Activated naive CD4-positive, alpha-beta T cell treated with Interleukin-2 at 50 U/mL for 16 hours (primary cell): ENCODE measurements around the gene COX5A.
"Not testable (repeated sequence)": the region's sequence is repeated elsewhere in the genome, so short reads cannot be mapped to it uniquely, and the experiment has no call there.

ENCODE experiments used
- DNase-seq: peaks from one replicate; pipeline ENCODE4 v3.0.0-alpha.2; 2020

Gene COX5A

DNA sequence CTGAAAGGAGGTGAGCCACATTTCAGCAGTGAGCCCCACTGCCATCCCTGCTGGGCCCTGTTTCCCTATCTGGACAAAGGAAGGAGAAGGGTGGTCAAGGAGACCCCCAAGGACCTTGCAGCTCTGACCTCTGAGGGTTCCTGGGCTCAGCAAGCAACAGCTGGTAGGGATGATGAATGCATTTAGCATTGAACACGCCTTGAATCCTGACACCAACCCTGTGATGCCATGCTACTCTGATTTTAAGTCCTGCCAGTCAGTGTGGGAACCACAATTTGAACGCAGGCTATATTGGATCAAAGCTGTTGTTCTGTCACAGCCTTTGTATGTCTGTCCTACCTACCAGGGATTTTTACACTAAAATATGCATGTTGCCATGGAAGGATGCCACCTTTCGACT, 41.6 kb downstream of the COX5A start:
- DNase-seq, result no peak

DNA sequence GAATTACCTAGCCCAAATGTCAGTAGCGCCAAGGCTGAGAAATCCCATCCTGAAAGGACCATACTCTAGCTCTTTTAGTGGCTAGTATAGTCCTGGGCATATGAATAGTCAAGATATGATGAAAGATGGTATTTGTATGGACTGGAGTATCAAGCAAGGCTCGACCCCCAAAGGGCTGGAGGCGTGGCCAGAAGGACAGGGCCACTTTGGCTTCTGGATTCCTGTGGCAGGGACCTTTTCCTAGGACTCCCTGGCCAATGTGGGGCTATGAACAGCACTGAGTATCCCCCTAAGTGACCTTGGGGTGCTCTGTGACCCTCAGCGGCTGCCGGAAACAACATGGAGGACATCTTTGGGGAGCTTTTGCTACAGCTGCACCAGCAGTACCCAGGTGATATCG, 42.0 kb downstream of the COX5A start:
- DNase-seq, result no peak

- DNase-seq, result not testable (repeated sequence)
Measured at GRCh38 chr15:74894383-74894782, 43.5 kb downstream of the COX5A start.

- peak; percentile 9 for DNase-seq
Measured at GRCh38 chr15:74893627-74894026, 44.2 kb downstream of the COX5A start.

- DNase-seq, result no peak
Measured at GRCh38 chr15:74892931-74893330, 44.9 kb downstream of the COX5A start.

GRCh38 chr15:74892313-74892712, 45.6 kb downstream of the COX5A start:
- no peak for DNase-seq

DNA sequence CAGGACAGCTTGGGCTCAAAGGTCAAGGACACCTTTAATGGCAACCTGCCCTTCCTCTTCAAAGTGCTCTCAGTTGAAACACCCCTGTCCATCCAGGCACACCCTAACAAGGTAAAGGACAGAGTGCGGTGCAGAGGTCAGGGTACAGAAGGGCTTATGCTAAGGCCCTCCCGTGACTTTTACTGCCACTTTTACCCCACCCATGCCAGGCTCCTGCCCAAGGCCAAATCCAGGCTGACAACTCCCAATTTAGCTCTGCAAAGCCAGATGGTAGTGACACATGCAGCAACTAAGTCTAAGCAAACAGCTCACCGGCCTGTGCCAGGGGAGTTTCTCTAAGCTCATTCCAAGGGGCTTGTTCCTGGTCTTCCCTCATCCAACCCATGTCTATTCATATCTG, 46.4 kb downstream of the COX5A start:
- no peak for DNase-seq

DNA sequence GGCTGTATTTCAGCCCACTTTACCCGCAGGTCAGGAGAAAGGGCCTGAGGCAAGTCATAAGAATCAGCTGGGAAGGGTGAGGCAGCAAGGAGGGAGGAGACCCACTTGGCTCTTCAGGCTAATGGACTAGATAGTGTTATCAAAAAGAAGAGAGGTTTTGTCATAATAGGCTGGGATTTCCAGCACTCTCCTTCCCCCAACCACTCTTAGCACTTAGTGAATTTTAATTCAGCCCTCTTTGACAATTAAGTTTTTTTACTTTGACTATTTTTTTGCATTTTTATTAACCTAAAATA, 47.3 kb downstream of the COX5A start:
- DNase-seq, result no peak

DNA sequence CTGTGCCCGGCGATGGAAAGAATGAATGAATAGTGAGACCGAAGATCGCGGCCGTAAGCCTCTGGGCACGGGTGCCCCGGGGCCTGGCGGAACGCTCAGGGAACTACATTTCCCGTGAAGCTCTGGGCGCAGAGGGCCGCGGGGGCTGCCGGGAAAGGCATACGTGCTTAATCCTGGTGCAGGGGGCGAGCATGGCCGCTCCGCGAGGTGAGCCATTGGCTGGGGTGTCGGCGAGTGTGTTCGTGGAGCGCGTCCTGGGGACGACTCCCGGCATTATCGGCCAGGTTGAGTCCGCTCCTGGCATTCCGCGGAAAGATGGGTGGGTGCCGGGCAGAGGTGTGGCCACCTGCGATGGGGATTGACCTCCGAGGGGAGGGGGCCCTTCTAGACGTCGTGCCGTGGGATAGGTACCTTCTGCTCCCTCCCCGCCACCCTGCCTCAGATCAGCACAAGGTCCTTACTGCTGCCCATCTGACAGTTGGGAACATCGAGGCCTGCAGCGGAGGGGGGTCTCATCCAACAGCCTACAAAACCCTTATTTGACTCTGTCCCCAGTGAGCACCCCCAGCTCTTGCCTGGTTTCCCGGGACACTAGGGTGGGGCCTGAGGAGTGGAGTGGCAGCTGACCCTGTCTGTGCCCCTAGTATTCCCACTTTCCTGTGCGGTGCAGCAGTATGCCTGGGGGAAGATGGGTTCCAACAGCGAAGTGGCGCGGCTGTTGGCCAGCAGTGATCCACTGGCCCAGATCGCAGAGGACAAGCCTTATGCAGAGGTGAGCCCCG, 47.8 kb downstream of the COX5A start, which contains the start of gene MPI:
TSS of gene MPI (plus strand) at position 160 of the 782 bp plus-strand sequence. CDS start at position 192, 32 bp downstream.
- peak; percentile 89 for DNase-seq

DNA sequence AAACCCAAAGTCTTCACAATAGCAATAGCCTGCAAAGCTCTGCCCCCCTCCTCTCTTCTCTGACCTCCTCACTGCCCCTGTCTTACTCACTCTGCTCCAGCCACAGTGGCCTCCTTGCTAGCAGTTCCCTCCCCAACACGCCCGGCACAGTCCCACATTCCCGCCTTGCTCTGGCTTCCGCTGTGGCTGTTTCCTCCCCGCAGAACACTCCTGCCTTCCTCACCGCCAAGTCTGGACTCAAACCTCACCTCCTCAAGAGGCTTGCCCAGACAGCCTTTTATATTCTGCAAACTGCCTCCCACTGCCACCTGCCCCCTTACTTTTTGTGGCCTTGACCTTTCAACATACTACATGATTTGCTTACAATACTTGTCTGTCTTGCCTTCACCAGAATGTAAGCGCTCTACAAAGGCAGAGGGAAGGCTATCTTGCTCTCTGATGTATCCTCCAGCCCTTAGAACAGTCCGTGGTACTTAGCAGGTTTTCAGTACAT, 48.4 kb downstream of the COX5A start:
- peak; percentile 18 for DNase-seq

- DNase-seq, result no peak
Measured at GRCh38 chr15:74888716-74889115, 49.2 kb downstream of the COX5A start.

GRCh38 chr15:74887537-74888193, 50.2 kb downstream of the COX5A start:
- not testable (repeated sequence) for DNase-seq

DNA sequence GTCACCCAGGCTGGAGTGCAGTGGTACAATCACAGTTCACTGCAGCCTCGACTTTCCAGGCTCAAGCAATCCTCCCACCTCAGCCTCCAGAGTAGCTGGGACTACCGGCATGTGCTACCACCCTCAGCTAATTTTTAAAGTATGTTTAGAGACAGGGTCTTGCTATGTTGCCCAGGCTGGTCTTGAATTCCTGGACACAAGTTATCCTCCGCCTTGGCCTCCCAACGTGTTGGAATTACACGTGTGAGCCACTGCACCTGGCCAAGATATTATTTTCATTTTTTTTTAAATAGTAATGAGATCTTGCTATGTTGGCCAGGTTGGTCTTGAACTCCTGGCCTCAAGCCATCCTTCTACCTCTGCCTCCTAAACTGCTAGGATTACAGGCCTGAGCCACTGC, 52.4 kb downstream of the COX5A start:
- no peak for DNase-seq

DNA sequence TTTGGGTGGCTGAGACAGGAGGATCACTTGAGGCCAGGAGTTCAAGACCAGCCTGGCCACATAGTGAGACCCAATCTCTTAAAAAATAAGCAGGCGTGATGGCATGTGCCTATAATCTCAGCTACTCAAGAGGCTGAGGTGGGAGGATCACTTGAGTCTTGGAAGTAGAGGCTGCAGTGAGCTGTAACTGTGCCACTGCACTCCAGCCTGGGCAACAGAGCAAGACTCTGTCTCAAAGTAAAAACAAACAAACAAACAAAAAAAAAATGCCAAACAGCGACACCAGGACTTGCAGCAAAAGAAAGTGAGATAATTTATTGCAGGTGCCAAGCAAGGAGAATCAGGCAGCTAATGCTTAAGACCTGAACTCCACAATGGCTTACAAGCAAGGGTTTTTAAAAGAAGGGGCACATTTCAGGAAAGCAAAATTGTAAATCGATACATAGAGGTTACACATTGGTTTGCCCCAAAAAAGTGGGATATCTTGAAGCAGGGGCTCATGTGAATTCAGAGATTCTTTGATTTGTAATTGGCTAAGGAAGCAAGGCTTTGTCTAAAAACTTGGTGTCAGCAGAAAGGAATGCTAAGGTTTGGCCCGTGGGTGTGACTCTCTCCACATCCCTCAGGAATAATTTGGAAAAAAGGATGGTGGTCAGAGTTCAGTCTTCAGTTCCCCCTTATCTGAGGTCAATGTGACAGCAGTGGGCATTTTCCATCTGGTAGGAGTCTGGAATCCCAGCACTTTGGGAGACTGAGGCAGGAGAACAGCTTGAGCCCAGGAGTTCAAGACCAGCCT, 53.2 kb downstream of the COX5A start:
- no peak for DNase-seq

DNA sequence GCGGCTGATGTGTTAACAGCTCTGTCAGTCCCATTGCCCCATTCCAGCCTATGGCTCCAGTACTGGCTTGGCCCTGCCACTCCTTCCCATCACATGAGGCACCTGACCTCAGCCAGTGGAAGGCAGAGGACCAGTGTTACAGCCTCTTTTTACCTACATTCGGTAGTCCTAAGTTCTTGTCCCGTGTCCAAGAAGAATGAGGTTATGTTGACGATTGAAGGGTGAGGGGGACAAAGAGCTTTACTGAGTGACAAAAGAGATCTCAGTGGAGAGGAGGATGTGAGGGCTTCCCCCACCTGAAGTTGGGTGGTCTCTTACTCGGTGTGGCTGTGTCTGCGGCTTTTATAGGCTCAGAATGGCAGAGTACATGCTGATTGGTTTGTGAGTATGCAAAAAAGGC, 55.3 kb downstream of the COX5A start:
- DNase-seq, result no peak

- DNase-seq, result no peak
Measured at GRCh38 chr15:74878273-74878672, 59.6 kb downstream of the COX5A start.

DNA sequence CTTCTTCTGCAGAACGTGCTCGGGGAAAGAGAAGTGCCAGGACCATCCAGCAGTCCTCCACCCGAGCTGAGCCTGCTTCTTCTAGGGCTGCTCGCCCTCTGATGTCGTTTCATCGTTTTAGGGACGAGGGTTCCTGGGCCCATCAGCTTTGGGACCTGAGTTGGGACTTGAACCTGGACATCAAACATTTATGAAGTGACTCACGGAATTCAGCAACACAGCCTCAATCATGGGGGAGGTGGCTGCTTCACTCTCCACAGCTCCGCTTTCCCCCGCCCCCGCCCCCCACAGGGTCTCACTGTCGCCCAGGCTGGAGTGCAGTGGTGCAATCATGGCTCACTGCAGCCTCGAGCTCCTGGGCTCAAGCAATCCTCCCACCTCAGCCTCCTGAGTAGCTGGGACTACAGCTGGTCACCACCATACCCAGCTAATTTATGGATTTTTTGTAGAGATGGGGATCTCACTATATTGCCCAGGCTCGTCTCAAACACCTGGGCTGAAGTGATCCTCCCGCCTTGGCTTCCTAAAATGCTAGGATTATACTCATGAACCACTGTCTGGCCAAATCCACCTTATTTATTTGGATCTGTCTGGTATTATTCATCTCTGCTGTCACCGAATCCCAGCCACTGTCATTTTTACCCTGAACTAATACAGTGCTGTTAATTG, 64.0 kb downstream of the COX5A start:
- peak; percentile 17 for DNase-seq

DNA sequence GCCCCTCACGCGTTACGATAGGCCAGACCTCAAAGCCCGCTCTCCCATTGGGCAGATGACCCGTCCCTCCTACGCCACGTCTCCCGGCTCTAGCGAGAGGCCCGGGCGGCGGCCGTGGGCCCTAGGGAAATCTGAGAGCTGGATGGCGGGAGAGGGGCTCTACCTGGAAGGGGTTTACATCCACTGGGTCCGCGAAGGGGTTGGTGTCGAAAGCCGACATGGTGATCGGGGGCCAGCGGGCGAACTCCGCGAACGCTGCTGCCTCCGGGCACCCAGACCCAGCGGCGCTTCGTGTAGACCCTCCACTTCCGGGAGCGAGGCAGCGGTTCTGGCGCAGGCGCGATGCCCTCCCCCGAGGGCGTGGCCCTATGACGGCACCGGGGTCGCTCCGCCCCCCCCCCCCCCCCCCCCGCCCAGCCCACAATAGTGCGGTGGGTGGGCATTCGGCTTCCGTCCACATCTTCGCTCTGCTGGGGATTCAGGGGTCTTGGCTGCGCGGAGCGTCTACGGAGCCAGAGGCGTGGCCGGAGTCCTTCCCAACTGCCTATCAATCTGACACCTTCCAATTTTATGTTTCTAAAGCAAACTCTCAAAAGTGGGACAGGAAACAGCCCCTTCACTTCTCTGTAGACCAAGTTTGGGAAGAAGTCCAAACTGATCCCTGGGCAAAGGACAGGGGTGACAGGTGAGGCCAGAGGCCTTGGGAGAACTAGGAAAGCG, 64.7 kb downstream of the COX5A start, which contains the start of gene SCAMP2:
TSS of gene SCAMP2 (minus strand) at position 330 of the 720 bp plus-strand sequence. CDS start at position 220, 110 bp downstream.
- peak; percentile 91 for DNase-seq

GRCh38 chr15:74872702-74873035, 65.2 kb downstream of the COX5A start:
- DNase-seq, result no peak

- no peak for DNase-seq
Measured at GRCh38 chr15:74870436-74871215, 67.2 kb downstream of the COX5A start.
